GM23338 (cell line): ENCODE measurements around the gene STIM2. TPM values are rescaled to one million over a fixed set of nuclear protein-coding genes. Genes with fewer than 3 reads are reported as not detected.
"Not testable (repeated sequence)": the region's sequence is repeated elsewhere in the genome, so short reads cannot be mapped to it uniquely, and the experiment has no call there.

Experiments
- ATAC-seq: fragments of 200-7000 bp; cut with Tn5 transposase; 3 replicates; pipeline ENCODE4 v1.9.1; 2020
- DNase-seq: peaks from one replicate; pipeline ENCODE4 v3.0.0-alpha.2; 2015; ENCODE audit warnings: low spot score
- H2AFZ ChIP-seq: fragments of 200-600 bp; sonication (generic); 2 replicates; pipeline ENCODE4 v1.8.0; 2016; ENCODE audit warnings: antibody characterized with exemption, mild to moderate bottlenecking, moderate library complexity
- H3F3A ChIP-seq: fragments of 200-600 bp; sonication (generic); replicated peaks from 2 replicates; pipeline ENCODE4 v1.8.0; 2017; ENCODE audit warnings: antibody characterized with exemption, mixed run types, low read depth
- H3K27ac ChIP-seq: fragments of 200-600 bp; sonication (generic); 2 replicates; pipeline ENCODE4 v1.6.1; 2016; ENCODE audit warnings: low read depth
- H3K27me3 ChIP-seq: fragments of 200-600 bp; sonication (generic); 2 replicates; pipeline ENCODE4 v1.8.0; 2016; ENCODE audit warnings: mild to moderate bottlenecking, mixed run types, moderate library complexity; ENCODE audit not compliant: insufficient read depth
- H3K36me3 ChIP-seq: fragments of 200-600 bp; sonication (generic); 2 replicates; pipeline ENCODE4 v1.8.0; 2016; ENCODE audit warnings: mild to moderate bottlenecking; ENCODE audit not compliant: insufficient read depth
- H3K4me1 ChIP-seq: fragments of 200-600 bp; sonication (generic); 2 replicates; pipeline ENCODE4 v1.8.0; 2016; ENCODE audit warnings: mild to moderate bottlenecking, moderate library complexity; ENCODE audit not compliant: insufficient read depth
- H3K4me2 ChIP-seq: fragments of 200-600 bp; sonication (generic); 2 replicates; pipeline ENCODE4 v1.7.1; 2017; ENCODE audit warnings: mixed run types
- H3K4me3 ChIP-seq: fragments of 200-600 bp; sonication (generic); 2 replicates; pipeline ENCODE4 v1.6.1; 2016; ENCODE audit warnings: mixed run types
- H3K79me2 ChIP-seq: fragments of 200-600 bp; sonication (generic); replicated peaks from 2 replicates; pipeline ENCODE4 v1.8.0; 2017; ENCODE audit warnings: mild to moderate bottlenecking; ENCODE audit not compliant: insufficient read depth
- H3K9me2 ChIP-seq: fragments of 200-600 bp; sonication (generic); 2 replicates; pipeline ENCODE4 v1.8.0; 2017; ENCODE audit not compliant: insufficient read depth
- H4K20me1 ChIP-seq: fragments of 200-600 bp; sonication (generic); replicated peaks from 2 replicates; pipeline ENCODE4 v1.8.0; 2017; ENCODE audit warnings: mild to moderate bottlenecking; ENCODE audit not compliant: insufficient read depth
- H3K27ac Mint-ChIP-seq: 2 replicates; pipeline ENCODE4 v1.8.0; 2020; ENCODE audit warnings: inconsistent platforms, mild to moderate bottlenecking, moderate library complexity, mixed read lengths
- H3K27me3 Mint-ChIP-seq: 3 replicates; pipeline ENCODE4 v1.8.0; 2022; ENCODE audit warnings: low read depth, mild to moderate bottlenecking, moderate library complexity, mixed read lengths, inconsistent platforms; ENCODE audit not compliant: insufficient read depth, poor library complexity
- H3K36me3 Mint-ChIP-seq: 3 replicates; pipeline ENCODE4 v1.8.0; 2021; ENCODE audit warnings: low read depth, mild to moderate bottlenecking, inconsistent platforms, moderate library complexity, mixed read lengths
- H3K4me1 Mint-ChIP-seq: 3 replicates; pipeline ENCODE4 v1.8.0; 2020; ENCODE audit warnings: mild to moderate bottlenecking, inconsistent platforms, mixed read lengths
- H3K4me3 Mint-ChIP-seq: 3 replicates; pipeline ENCODE4 v1.8.0; 2021; ENCODE audit warnings: moderate library complexity, mild to moderate bottlenecking, inconsistent platforms, mixed read lengths
- H3K9me3 Mint-ChIP-seq: 3 replicates; pipeline ENCODE4 v1.8.0; 2020; ENCODE audit warnings: moderate library complexity, mild to moderate bottlenecking, inconsistent platforms, mixed read lengths
- CREB1 ChIP-seq: fragments of 250-450 bp; sonication (Bioruptor Pico); IDR thresholded peaks from 2 replicates; pipeline ENCODE4 v1.5.0; 2020; ENCODE audit warnings: low read depth, mild to moderate bottlenecking, moderate library complexity
- EZH2 ChIP-seq: fragments of 200-600 bp; sonication (generic); IDR thresholded peaks from one replicate; pipeline ENCODE4 v1.8.0; 2017; ENCODE audit warnings: antibody characterized with exemption, mild to moderate bottlenecking, low read depth; ENCODE audit not compliant: unreplicated experiment
- EZH2phosphoT487 ChIP-seq: fragments of 200-600 bp; sonication (generic); IDR thresholded peaks from one replicate; pipeline ENCODE4 v1.8.1; 2018; ENCODE audit warnings: antibody characterized with exemption; ENCODE audit not compliant: unreplicated experiment
- JUNB ChIP-seq: IDR thresholded peaks from one replicate; pipeline ENCODE4 v1.6.1; 2016; ENCODE audit warnings: antibody characterized with exemption; ENCODE audit not compliant: unreplicated experiment
- NANOG ChIP-seq: IDR thresholded peaks from 2 replicates; pipeline ENCODE4 v1.6.1; 2016; ENCODE audit warnings: antibody characterized with exemption, borderline replicate concordance
- POLR2AphosphoS5 ChIP-seq: IDR thresholded peaks from 2 replicates; pipeline ENCODE4 v1.6.1; 2016; ENCODE audit warnings: antibody characterized with exemption, low read depth
- STAT1 ChIP-seq: IDR thresholded peaks from one replicate; pipeline ENCODE4 v1.6.1; 2016; ENCODE audit warnings: antibody characterized with exemption; ENCODE audit not compliant: unreplicated experiment
- ZNF331 ChIP-seq: fragments of 250-450 bp; sonication (Bioruptor Pico); IDR thresholded peaks from 2 replicates; pipeline ENCODE4 v1.5.0; 2020; ENCODE audit warnings: low read depth, mild to moderate bottlenecking, moderate library complexity
- polyA plus RNA-seq: library from polyadenylated mRNA; unstranded; fragments of >200 nt; fragmentation: Nextera tagmentation; extraction: Ambion mirVana; gene quantifications from 2 replicates; pipeline ENCODE4 v1.2.1, GENCODE V29; 2016
- total RNA-seq: library from RNA; depleted of rRNA; stranded (reverse); fragments of >200 nt; shearing (Covaris generic); gene quantifications from 2 replicates; pipeline ENCODE4 v1.2.3, GENCODE V29; 2014
- TF ChIP-seq, protein P1 (sequence below): IDR thresholded peaks from 2 replicates; pipeline ENCODE4 v1.6.1; 2016; ENCODE audit warnings: antibody characterized with exemption
- TF ChIP-seq, protein P2 (sequence below), 2 experiments: fragments of 200-600 bp in 1 of 2; sonication (generic) in 1 of 2; conservative IDR thresholded peaks; 2 replicates each; pipeline versions ENCODE4 v1.5.1 to v1.6.1; 2016 to 2017; ENCODE audit warnings: antibody characterized with exemption in 2 of 2, low read depth in 2 of 2, mild to moderate bottlenecking in 2 of 2, moderate library complexity in 1 of 2
- TF ChIP-seq, protein P3 (sequence below): fragments of 250-450 bp; sonication (Bioruptor Pico); IDR thresholded peaks from 2 replicates; pipeline ENCODE4 v1.5.0; 2020; ENCODE audit warnings: mild to moderate bottlenecking, moderate library complexity

Gene STIM2
- total and polyA plus RNA-seq, 2 experiments from 2014 or later, result 13.1 to 17.8 TPM

DNA sequence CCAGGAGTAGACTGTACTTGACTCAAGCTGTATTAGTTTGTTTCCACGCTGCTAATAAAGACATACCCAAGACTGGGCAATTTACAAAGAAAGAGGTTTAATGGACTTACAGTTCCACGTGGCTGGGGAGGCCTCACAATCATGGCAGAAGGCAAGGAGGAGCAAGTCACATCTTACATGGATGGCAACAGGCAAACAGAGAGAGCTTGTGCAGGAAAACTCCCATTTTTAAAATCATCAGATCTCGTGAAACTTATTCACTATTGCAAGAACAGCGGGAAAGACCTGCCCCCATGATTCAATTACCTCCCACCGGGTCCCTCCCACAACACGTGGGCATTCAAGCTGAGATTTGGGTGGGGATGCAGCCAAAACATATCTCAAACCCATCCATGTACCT is 37.7 kb upstream of the STIM2 start:
- H3K27ac ChIP-seq, H3K4me2 ChIP-seq, H3K9me2 ChIP-seq, H3K27me3 Mint-ChIP-seq, H3K4me1 ChIP-seq, H2AFZ ChIP-seq, H3F3A ChIP-seq, H3K4me3 Mint-ChIP-seq, H4K20me1 ChIP-seq, H3K79me2 ChIP-seq, H3K36me3 ChIP-seq, H3K4me3 ChIP-seq, ATAC-seq, DNase-seq, H3K27ac Mint-ChIP-seq, H3K27me3 ChIP-seq: not testable (repeated sequence)
- H3K9me3 Mint-ChIP-seq, result peaks cover 25% of the 10 kb centered on the region
- peaks cover 19% of the 10 kb centered on the region for H3K4me1 Mint-ChIP-seq
- peaks cover 11% of the 10 kb centered on the region for H3K36me3 Mint-ChIP-seq

DNA sequence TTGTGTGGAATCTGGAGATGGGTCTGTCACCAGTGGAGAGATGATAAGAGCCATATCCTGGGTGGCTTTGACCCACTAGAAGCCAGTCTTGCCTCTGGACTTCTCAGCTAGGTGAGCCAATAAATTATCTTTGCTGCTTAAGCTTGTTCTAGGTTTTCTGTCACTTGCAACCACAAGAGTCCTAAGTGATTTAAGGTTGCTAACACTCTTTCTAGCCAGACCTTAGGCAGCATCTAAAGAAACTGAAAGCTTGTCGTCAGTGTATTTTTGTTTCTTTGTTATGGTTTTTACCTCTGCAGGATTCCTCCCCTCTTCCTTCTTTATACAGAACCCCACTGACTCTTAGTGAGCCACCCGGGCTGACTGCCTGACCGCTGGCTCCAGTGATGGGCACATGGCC is 37.1 kb upstream of the STIM2 start:
- H3K9me2 ChIP-seq, result 0 out of 2 replicates have a peak, but pooled peaks cover 8% of the 10 kb centered on the region
- H3K36me3 ChIP-seq, result no peaks in the 10 kb centered on the region
- no peaks in the 10 kb centered on the region for H3K27me3 ChIP-seq
- H4K20me1 ChIP-seq, result no peaks in the 10 kb centered on the region
- no peak overlapping the region for H3K4me3 ChIP-seq
- no peaks in the 10 kb centered on the region for H3F3A ChIP-seq
- H2AFZ ChIP-seq, result no peak overlapping the region
- Mint-ChIP-seq H3K4me3 (no peak overlapping the region), H3K27ac (no peak overlapping the region), H3K9me3 (peaks cover 25% of the 10 kb centered on the region), H3K4me1 (peaks cover 15% of the 10 kb centered on the region), H3K36me3 (peaks cover 11% of the 10 kb centered on the region), H3K27me3 (peaks cover 7% of the 10 kb centered on the region)
- H3K4me2 ChIP-seq, result no peak overlapping the region
- H3K4me1 ChIP-seq, result peaks cover 2% of the 10 kb centered on the region; the same call in 1 of the 2 replicates
- DNase-seq (no peak), ATAC-seq (no peak)
- H3K79me2 ChIP-seq, result no peaks in the 10 kb centered on the region
- H3K27ac ChIP-seq, result no peak overlapping the region
- TF ChIP-seq POLR2AphosphoS5 (no peak), JUNB (no peak), STAT1 (no peak), ZNF331 (CRISPR knock-in tag) (no peak), CREB1 (CRISPR knock-in tag) (no peak), EZH2phosphoT487 (no peak), EZH2 (no peak), NANOG (no peak)
- TF ChIP-seq, protein P1, sequence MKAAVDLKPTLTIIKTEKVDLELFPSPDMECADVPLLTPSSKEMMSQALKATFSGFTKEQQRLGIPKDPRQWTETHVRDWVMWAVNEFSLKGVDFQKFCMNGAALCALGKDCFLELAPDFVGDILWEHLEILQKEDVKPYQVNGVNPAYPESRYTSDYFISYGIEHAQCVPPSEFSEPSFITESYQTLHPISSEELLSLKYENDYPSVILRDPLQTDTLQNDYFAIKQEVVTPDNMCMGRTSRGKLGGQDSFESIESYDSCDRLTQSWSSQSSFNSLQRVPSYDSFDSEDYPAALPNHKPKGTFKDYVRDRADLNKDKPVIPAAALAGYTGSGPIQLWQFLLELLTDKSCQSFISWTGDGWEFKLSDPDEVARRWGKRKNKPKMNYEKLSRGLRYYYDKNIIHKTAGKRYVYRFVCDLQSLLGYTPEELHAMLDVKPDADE, result no peak
- TF ChIP-seq, protein P2, sequence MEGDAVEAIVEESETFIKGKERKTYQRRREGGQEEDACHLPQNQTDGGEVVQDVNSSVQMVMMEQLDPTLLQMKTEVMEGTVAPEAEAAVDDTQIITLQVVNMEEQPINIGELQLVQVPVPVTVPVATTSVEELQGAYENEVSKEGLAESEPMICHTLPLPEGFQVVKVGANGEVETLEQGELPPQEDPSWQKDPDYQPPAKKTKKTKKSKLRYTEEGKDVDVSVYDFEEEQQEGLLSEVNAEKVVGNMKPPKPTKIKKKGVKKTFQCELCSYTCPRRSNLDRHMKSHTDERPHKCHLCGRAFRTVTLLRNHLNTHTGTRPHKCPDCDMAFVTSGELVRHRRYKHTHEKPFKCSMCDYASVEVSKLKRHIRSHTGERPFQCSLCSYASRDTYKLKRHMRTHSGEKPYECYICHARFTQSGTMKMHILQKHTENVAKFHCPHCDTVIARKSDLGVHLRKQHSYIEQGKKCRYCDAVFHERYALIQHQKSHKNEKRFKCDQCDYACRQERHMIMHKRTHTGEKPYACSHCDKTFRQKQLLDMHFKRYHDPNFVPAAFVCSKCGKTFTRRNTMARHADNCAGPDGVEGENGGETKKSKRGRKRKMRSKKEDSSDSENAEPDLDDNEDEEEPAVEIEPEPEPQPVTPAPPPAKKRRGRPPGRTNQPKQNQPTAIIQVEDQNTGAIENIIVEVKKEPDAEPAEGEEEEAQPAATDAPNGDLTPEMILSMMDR (conservative IDR thresholded peaks at IDR 0.05; ENCODE audit: low read depth in 2 of 2), result no peak
- TF ChIP-seq, protein P3, sequence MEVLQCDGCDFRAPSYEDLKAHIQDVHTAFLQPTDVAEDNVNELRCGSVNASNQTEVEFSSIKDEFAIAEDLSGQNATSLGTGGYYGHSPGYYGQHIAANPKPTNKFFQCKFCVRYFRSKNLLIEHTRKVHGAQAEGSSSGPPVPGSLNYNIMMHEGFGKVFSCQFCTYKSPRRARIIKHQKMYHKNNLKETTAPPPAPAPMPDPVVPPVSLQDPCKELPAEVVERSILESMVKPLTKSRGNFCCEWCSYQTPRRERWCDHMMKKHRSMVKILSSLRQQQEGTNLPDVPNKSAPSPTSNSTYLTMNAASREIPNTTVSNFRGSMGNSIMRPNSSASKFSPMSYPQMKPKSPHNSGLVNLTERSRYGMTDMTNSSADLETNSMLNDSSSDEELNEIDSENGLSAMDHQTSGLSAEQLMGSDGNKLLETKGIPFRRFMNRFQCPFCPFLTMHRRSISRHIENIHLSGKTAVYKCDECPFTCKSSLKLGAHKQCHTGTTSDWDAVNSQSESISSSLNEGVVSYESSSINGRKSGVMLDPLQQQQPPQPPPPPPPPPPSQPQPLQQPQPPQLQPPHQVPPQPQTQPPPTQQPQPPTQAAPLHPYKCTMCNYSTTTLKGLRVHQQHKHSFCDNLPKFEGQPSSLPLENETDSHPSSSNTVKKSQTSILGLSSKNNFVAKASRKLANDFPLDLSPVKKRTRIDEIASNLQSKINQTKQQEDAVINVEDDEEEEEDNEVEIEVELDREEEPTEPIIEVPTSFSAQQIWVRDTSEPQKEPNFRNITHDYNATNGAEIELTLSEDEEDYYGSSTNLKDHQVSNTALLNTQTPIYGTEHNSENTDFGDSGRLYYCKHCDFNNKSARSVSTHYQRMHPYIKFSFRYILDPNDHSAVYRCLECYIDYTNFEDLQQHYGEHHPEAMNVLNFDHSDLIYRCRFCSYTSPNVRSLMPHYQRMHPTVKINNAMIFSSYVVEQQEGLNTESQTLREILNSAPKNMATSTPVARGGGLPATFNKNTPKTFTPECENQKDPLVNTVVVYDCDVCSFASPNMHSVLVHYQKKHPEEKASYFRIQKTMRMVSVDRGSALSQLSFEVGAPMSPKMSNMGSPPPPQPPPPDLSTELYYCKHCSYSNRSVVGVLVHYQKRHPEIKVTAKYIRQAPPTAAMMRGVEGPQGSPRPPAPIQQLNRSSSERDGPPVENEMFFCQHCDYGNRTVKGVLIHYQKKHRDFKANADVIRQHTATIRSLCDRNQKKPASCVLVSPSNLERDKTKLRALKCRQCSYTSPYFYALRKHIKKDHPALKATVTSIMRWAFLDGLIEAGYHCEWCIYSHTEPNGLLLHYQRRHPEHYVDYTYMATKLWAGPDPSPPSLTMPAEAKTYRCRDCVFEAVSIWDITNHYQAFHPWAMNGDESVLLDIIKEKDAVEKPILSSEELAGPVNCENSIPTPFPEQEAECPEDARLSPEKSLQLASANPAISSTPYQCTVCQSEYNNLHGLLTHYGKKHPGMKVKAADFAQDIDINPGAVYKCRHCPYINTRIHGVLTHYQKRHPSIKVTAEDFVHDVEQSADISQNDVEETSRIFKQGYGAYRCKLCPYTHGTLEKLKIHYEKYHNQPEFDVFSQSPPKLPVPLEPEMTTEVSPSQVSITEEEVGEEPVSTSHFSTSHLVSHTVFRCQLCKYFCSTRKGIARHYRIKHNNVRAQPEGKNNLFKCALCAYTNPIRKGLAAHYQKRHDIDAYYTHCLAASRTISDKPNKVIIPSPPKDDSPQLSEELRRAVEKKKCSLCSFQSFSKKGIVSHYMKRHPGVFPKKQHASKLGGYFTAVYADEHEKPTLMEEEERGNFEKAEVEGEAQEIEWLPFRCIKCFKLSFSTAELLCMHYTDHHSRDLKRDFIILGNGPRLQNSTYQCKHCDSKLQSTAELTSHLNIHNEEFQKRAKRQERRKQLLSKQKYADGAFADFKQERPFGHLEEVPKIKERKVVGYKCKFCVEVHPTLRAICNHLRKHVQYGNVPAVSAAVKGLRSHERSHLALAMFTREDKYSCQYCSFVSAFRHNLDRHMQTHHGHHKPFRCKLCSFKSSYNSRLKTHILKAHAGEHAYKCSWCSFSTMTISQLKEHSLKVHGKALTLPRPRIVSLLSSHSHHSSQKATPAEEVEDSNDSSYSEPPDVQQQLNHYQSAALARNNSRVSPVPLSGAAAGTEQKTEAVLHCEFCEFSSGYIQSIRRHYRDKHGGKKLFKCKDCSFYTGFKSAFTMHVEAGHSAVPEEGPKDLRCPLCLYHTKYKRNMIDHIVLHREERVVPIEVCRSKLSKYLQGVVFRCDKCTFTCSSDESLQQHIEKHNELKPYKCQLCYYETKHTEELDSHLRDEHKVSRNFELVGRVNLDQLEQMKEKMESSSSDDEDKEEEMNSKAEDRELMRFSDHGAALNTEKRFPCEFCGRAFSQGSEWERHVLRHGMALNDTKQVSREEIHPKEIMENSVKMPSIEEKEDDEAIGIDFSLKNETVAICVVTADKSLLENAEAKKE, result no peak
